NCI-H2081 (cell line): ENCODE results near the gene ZNF831.

Experiments
- DNase-seq, 2 experiments: peaks; one replicate each; lab custom pipeline; 2025; lab: John Stamatoyannopoulos, UW

Gene ZNF831

GRCh38 chr20:59141818-59142581, 21.6 kb upstream of the ZNF831 start:
- no peak for DNase-seq

GRCh38 chr20:59143326-59143725, 20.3 kb upstream of the ZNF831 start:
- no peak for DNase-seq

GRCh38 chr20:59144179-59144830, 19.3 kb upstream of the ZNF831 start:
- DNase-seq: no peak

- DNase-seq: no peak
Observed at GRCh38 chr20:59144831-59145196, 18.8 kb upstream of the ZNF831 start.

GRCh38 chr20:59145247-59145923, 18.2 kb upstream of the ZNF831 start:
- DNase-seq: no peak

GRCh38 chr20:59145924-59146779, 17.5 kb upstream of the ZNF831 start:
- no peak for DNase-seq

GRCh38 chr20:59146780-59147565, 16.6 kb upstream of the ZNF831 start:
- no peak for DNase-seq

GRCh38 chr20:59147586-59147985, 16.0 kb upstream of the ZNF831 start:
- no peak for DNase-seq

- DNase-seq: no peak
Observed at GRCh38 chr20:59148701-59149493, 14.7 kb upstream of the ZNF831 start.

- no peak for DNase-seq
Observed at GRCh38 chr20:59149678-59150504, 13.7 kb upstream of the ZNF831 start.

- peak in 1 of 2 experiments; percentile 6 for DNase-seq
Observed at GRCh38 chr20:59150821-59151251, 12.8 kb upstream of the ZNF831 start.

GRCh38 chr20:59151391-59151790, 12.2 kb upstream of the ZNF831 start:
- DNase-seq: no peak

GRCh38 chr20:59151820-59152219, 11.8 kb upstream of the ZNF831 start:
- no peak for DNase-seq

- no peak for DNase-seq
Observed at GRCh38 chr20:59152559-59153354, 10.9 kb upstream of the ZNF831 start.

GRCh38 chr20:59153355-59153681, 10.3 kb upstream of the ZNF831 start:
- no peak for DNase-seq

GRCh38 chr20:59153832-59154231, 9.8 kb upstream of the ZNF831 start:
- no peak for DNase-seq

GRCh38 chr20:59154317-59155013, 9.2 kb upstream of the ZNF831 start:
- DNase-seq: no peak

- no peak for DNase-seq
Observed at GRCh38 chr20:59157064-59157463, 6.6 kb upstream of the ZNF831 start.
